Endothelial cell of umbilical vein (primary cell): ENCODE results near the gene SHCBP1L. TPM values are rescaled to one million over a fixed set of nuclear protein-coding genes. Genes with fewer than 3 reads are reported as not detected.

Experiments
- BruUV-seq: library from RNA; stranded (reverse); fragments of 400-500 nt; replicated peaks from 2 replicates; lab custom pipeline; 2021; lab: Mats Ljungman, UMichigan
- CTCF ChIA-PET: fragments of 300-600, 350-600 bp; sonication (Branson Sonifier 250); formaldehyde crosslinking; loops from one replicate; lab custom pipeline; 2021; ENCODE audit warnings: antibody characterized with exemption, inconsistent platforms; lab: Charles Lee
- POLR2A ChIA-PET: fragments of 300-600, 350-600 bp; sonication (Branson Sonifier 250); formaldehyde crosslinking; loops from one replicate; lab custom pipeline; 2021; ENCODE audit warnings: antibody characterized with exemption, inconsistent platforms; lab: Charles Lee
- DNase-seq: peaks from one replicate; pipeline ENCODE4 v3.0.0-alpha.2; 2011; ENCODE audit warnings: low read depth, low spot score
- FAIRE-seq: peaks from 2 replicates; lab custom pipeline; 2011; peaks lifted over from hg19 to GRCh38; lab: Jason Lieb, UNC
- H2AFZ ChIP-seq: 2 replicates; pipeline ENCODE4 v1.6.0; 2012; ENCODE audit warnings: low read depth, low read length, control low read depth, inconsistent platforms
- H3K27ac ChIP-seq: 2 replicates; pipeline ENCODE4 v1.5.1; 2011; ENCODE audit warnings: low read depth, mild to moderate bottlenecking, control low read depth, low read length, moderate library complexity; ENCODE audit not compliant: insufficient read depth
- H3K27me3 ChIP-seq, 2 experiments: 2 replicates each; pipeline versions ENCODE4 v1.6.0 to v1.6.1; 2011; ENCODE audit warnings: low read length in 2 of 2, mixed read lengths in 1 of 2; ENCODE audit not compliant: control insufficient read depth in 2 of 2, insufficient read depth in 2 of 2
- H3K36me3 ChIP-seq, 2 experiments: 2 replicates in 1 of 2; 3 replicates in 1 of 2; pipeline ENCODE4 v1.5.1; 2011; ENCODE audit warnings: low read length in 2 of 2, mild to moderate bottlenecking in 1 of 2, moderate library complexity in 1 of 2; ENCODE audit not compliant: control insufficient read depth in 2 of 2, insufficient read depth in 2 of 2; ENCODE audit errors: extremely low read depth in 1 of 2
- H3K4me1 ChIP-seq: 3 replicates; pipeline ENCODE4 v1.5.1; 2011; ENCODE audit warnings: mild to moderate bottlenecking, low read length; ENCODE audit not compliant: control insufficient read depth, insufficient read depth; ENCODE audit errors: extremely low read depth
- H3K4me2 ChIP-seq: 2 replicates; pipeline ENCODE4 v1.6.1; 2011; ENCODE audit warnings: low read length, control low read depth, mixed read lengths; ENCODE audit not compliant: insufficient read depth
- H3K4me3 ChIP-seq, 3 experiments: fragments of 200-600 bp in 1 of 3; sonication (generic), shearing (Covaris generic) in 1 of 3; replicated peaks in 1 of 3; 2 replicates each; pipeline ENCODE4 v1.5.1; 2011 to 2016; ENCODE audit warnings: control low read depth in 3 of 3, low read length in 3 of 3, mild to moderate bottlenecking in 2 of 3, inconsistent platforms in 1 of 3, low read depth in 1 of 3, moderate library complexity in 1 of 3; ENCODE audit not compliant: insufficient read depth in 1 of 3
- H3K79me2 ChIP-seq: 2 replicates; pipeline ENCODE4 v1.6.0; 2012; ENCODE audit warnings: low read length, inconsistent platforms; ENCODE audit not compliant: control insufficient read depth, insufficient read depth
- H3K9ac ChIP-seq: replicated peaks from 2 replicates; pipeline ENCODE3; 2011; ENCODE audit warnings: low read length, control low read depth; ENCODE audit not compliant: insufficient read depth; ENCODE audit errors: extremely low read depth
- H3K9me1 ChIP-seq: replicated peaks from 3 replicates; pipeline ENCODE4 v1.6.0; 2011; ENCODE audit warnings: mild to moderate bottlenecking, low read length; ENCODE audit not compliant: control insufficient read depth, insufficient read depth; ENCODE audit errors: extremely low read depth
- H3K9me3 ChIP-seq: replicated peaks from 2 replicates; pipeline ENCODE4 v1.5.1; 2012; ENCODE audit warnings: low read length, inconsistent platforms; ENCODE audit not compliant: control insufficient read depth, insufficient read depth
- H4K20me1 ChIP-seq: replicated peaks from 2 replicates; pipeline ENCODE3; 2011; ENCODE audit warnings: mild to moderate bottlenecking, low read length; ENCODE audit not compliant: control insufficient read depth, insufficient read depth; ENCODE audit errors: extremely low read depth
- EZH2 ChIP-seq: IDR thresholded peaks from 2 replicates; pipeline ENCODE4 v1.6.1; 2012; ENCODE audit warnings: borderline replicate concordance, low read depth, mild to moderate bottlenecking, moderate library complexity, low read length, inconsistent platforms; ENCODE audit not compliant: severe bottlenecking
- FOS ChIP-seq: IDR thresholded peaks from 2 replicates; pipeline ENCODE4 v1.6.1; 2011; ENCODE audit warnings: mild to moderate bottlenecking, low read length, moderate library complexity, borderline replicate concordance; ENCODE audit not compliant: insufficient read depth
- GATA2 ChIP-seq: IDR thresholded peaks from 2 replicates; pipeline ENCODE4 v1.7.0; 2011; ENCODE audit warnings: low read depth, mild to moderate bottlenecking, moderate library complexity, mixed read lengths, low read length; ENCODE audit not compliant: insufficient read length, insufficient read depth
- JUN ChIP-seq: IDR thresholded peaks from 2 replicates; pipeline ENCODE4 v1.6.1; 2011; ENCODE audit warnings: borderline replicate concordance, low read depth; ENCODE audit not compliant: insufficient read length, insufficient read depth
- MAX ChIP-seq: IDR thresholded peaks from 2 replicates; pipeline ENCODE4 v1.6.1; 2011; ENCODE audit not compliant: insufficient read depth, insufficient read length
- MYC ChIP-seq: IDR thresholded peaks from one replicate; pipeline ENCODE4 v1.6.1; 2011; ENCODE audit warnings: mild to moderate bottlenecking, low read depth, low read length
- POLR2A ChIP-seq: IDR thresholded peaks from 2 replicates; pipeline ENCODE4 v1.6.1; 2012; ENCODE audit warnings: low read depth, mild to moderate bottlenecking, control low read depth, low read length
- POLR2AphosphoS5 ChIP-seq: IDR thresholded peaks from 2 replicates; pipeline ENCODE4 v1.6.1; 2012; ENCODE audit warnings: low read depth, mild to moderate bottlenecking, control low read depth, low read length, moderate library complexity; ENCODE audit not compliant: insufficient read depth
- dilution Hi-C: fragments of 300-500 bp; cut with MboI; formaldehyde crosslinking; loops from one replicate; pipeline ENCODE4 v1.15.0; 2019; ENCODE audit warnings: low sequenced_read_pairs; ENCODE audit not compliant: extremely low pct_ligation_motif_present
- intact Hi-C: fragments of 100-400 bp; cut with micrococcal nuclease; formaldehyde crosslinking; loops from one replicate; pipeline ENCODE4 v1.10.0; 2022
- polyA plus RNA-seq, 4 experiments: library from polyadenylated mRNA; depleted of rRNA in 3 of 4; stranded (reverse) in 3 of 4; unstranded in 1 of 4; fragments of >200 nt; gene quantifications; 2 replicates each; pipeline versions ENCODE4 v1.2.1 to v1.2.3, GENCODE V29; 2011 to 2012; ENCODE audit warnings: missing spikeins in 1 of 4
- total RNA-seq: library from RNA; stranded (reverse); gene quantifications from 2 replicates; pipeline ENCODE4 v1.2.3, GENCODE V29; 2021
- TF ChIP-seq, protein P1 (sequence below), 2 donors: IDR thresholded peaks; 1 replicate in 1 of 2; 2 replicates in 1 of 2; pipeline ENCODE4 v1.5.1; 2011; ENCODE audit warnings: low read length in 2 of 2, mild to moderate bottlenecking in 2 of 2, moderate library complexity in 2 of 2, control low read depth in 1 of 2, inconsistent platforms in 1 of 2, low read depth in 1 of 2; ENCODE audit not compliant: insufficient read depth in 1 of 2; ENCODE audit errors: extremely low read depth in 1 of 2

SHCBP1L gene
- total and polyA plus RNA-seq, 2 donors (not counting 3 experiments of a cell fraction or from before 2014, with no cell fraction given): not detected

DNA sequence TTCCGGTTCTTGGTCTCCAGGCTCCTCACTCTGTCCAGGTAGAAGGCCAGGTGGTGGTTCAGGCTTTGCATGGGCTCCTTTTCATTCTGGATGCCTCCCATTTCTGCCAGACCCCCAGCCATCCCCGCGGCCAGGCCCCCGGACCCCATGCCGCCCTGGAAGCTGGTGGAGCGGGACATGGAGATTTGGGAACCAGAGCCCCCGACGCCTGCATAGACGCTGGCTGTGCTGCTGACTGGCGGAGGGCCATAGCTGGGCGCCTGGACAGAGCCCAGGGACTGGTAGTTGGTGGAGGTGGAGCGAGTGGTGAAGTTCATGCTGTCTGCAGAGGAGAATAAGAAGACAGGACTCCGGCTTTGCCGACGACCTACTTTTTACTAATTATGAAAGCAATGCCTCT lies 7.1 kb upstream of the SHCBP1L start:
- FAIRE-seq (no peak), DNase-seq (no peak)
- no peaks in the 10 kb centered on the region for H3K27me3 ChIP-seq
- no peak overlapping the region for H3K4me2 ChIP-seq
- H3K36me3 ChIP-seq: no peaks in the 10 kb centered on the region
- no peaks in the 10 kb centered on the region for H3K9me3 ChIP-seq
- no peaks in the 10 kb centered on the region for H4K20me1 ChIP-seq
- no peaks in the 10 kb centered on the region for H3K79me2 ChIP-seq
- no TSS peak for BruUV-seq
- POLR2A ChIA-PET: no interaction called here
- peaks cover 6% of the 10 kb centered on the region for H3K4me1 ChIP-seq
- no peak for TF ChIP-seq POLR2AphosphoS5
- TF ChIP-seq FOS: no peak
- TF ChIP-seq MYC: no peak
- no peak for TF ChIP-seq MAX
- no peak for TF ChIP-seq GATA2
- TF ChIP-seq, protein P1, sequence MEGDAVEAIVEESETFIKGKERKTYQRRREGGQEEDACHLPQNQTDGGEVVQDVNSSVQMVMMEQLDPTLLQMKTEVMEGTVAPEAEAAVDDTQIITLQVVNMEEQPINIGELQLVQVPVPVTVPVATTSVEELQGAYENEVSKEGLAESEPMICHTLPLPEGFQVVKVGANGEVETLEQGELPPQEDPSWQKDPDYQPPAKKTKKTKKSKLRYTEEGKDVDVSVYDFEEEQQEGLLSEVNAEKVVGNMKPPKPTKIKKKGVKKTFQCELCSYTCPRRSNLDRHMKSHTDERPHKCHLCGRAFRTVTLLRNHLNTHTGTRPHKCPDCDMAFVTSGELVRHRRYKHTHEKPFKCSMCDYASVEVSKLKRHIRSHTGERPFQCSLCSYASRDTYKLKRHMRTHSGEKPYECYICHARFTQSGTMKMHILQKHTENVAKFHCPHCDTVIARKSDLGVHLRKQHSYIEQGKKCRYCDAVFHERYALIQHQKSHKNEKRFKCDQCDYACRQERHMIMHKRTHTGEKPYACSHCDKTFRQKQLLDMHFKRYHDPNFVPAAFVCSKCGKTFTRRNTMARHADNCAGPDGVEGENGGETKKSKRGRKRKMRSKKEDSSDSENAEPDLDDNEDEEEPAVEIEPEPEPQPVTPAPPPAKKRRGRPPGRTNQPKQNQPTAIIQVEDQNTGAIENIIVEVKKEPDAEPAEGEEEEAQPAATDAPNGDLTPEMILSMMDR (IDR thresholded peaks at IDR 0.05; ENCODE audit: extremely low read depth in 1 of 2, insufficient read depth in 1 of 2, low read depth in 1 of 2, low read length in 2 of 2): no peak
- TF ChIP-seq EZH2: no peak
- no peak for TF ChIP-seq JUN
- no peak for TF ChIP-seq POLR2A
- H2AFZ ChIP-seq: no peak overlapping the region
- no peak overlapping the region for H3K4me3 ChIP-seq
- H3K27ac ChIP-seq: no peak overlapping the region
- intact Hi-C loops (loop anchor here (5.0 kb wide), 1 partner anchor 357 kb away; no protein-coding TSS in a partner anchor), dilution Hi-C loops (no loop called here)
- CTCF ChIA-PET: interaction anchor here (1.0 kb wide), 1 partner anchor 275 kb away, joined by 3 read pairs; no protein-coding TSS in a partner anchor
- H3K9ac ChIP-seq: no peak overlapping the region
- H3K9me1 ChIP-seq: no peaks in the 10 kb centered on the region
